H9 (cell line): ENCODE measurements around the gene FIGNL2. TPM values are rescaled to one million over a fixed set of nuclear protein-coding genes. Genes with fewer than 3 reads are reported as not detected.

ENCODE experiments used
- DNase-seq: peaks from one replicate; pipeline ENCODE4 v3.0.0-alpha.2; 2017
- H2AFZ ChIP-seq: one replicate; pipeline ENCODE4 v1.6.1; 2013; ENCODE audit warnings: mild to moderate bottlenecking, low read length, control low read depth, moderate library complexity
- H2AK5ac ChIP-seq: 2 replicates; pipeline ENCODE4 v1.6.1; 2013; ENCODE audit warnings: low read length, control low read depth, mixed read lengths; ENCODE audit not compliant: insufficient read length
- H2BK120ac ChIP-seq: one replicate; pipeline ENCODE4 v1.6.1; 2013; ENCODE audit warnings: low read depth, mild to moderate bottlenecking, low read length, control low read depth, inconsistent platforms; ENCODE audit not compliant: poor library complexity, severe bottlenecking
- H2BK12ac ChIP-seq: 2 replicates; pipeline ENCODE4 v1.6.1; 2013; ENCODE audit warnings: low read length, control low read depth, mixed read lengths, low read depth; ENCODE audit not compliant: insufficient read length
- H2BK15ac ChIP-seq: 2 replicates; pipeline ENCODE4 v1.6.1; 2013; ENCODE audit warnings: low read depth, low read length, control low read depth
- H2BK20ac ChIP-seq: one replicate; pipeline ENCODE4 v1.6.1; 2013; ENCODE audit warnings: low read depth, mild to moderate bottlenecking, low read length, control low read depth, inconsistent platforms; ENCODE audit not compliant: poor library complexity, severe bottlenecking
- H2BK5ac ChIP-seq: 2 replicates; pipeline ENCODE4 v1.6.1; 2013; ENCODE audit warnings: low read length, control low read depth, mixed read lengths; ENCODE audit not compliant: insufficient read length
- H3K14ac ChIP-seq: 2 replicates; pipeline ENCODE4 v1.6.1; 2013; ENCODE audit warnings: low read length, control low read depth; ENCODE audit not compliant: insufficient read depth
- H3K18ac ChIP-seq: 2 replicates; pipeline ENCODE4 v1.6.1; 2013; ENCODE audit warnings: low read depth, mild to moderate bottlenecking, mixed read lengths, low read length, control low read depth; ENCODE audit not compliant: insufficient read length
- H3K23ac ChIP-seq: 2 replicates; pipeline ENCODE4 v1.6.1; 2013; ENCODE audit warnings: low read length, control low read depth, mixed read lengths, low read depth; ENCODE audit not compliant: insufficient read length
- H3K23me2 ChIP-seq: 2 replicates; pipeline ENCODE4 v1.6.1; 2013; ENCODE audit warnings: low read depth, mild to moderate bottlenecking, mixed read lengths, low read length, control low read depth; ENCODE audit not compliant: insufficient read length, poor library complexity, severe bottlenecking
- H3K27ac ChIP-seq: 2 replicates; pipeline ENCODE4 v1.5.1; 2013; ENCODE audit warnings: low read length, control low read depth, mixed read lengths, low read depth; ENCODE audit not compliant: insufficient read length
- H3K27me3 ChIP-seq: 2 replicates; pipeline ENCODE4 v1.6.1; 2013; ENCODE audit warnings: low read length, control low read depth, inconsistent platforms; ENCODE audit not compliant: insufficient read depth
- H3K4ac ChIP-seq: 2 replicates; pipeline ENCODE4 v1.6.1; 2013; ENCODE audit warnings: low read depth, mild to moderate bottlenecking, control low read depth, inconsistent platforms, low read length, moderate library complexity
- H3K4me1 ChIP-seq: 2 replicates; pipeline ENCODE4 v1.6.1; 2013; ENCODE audit warnings: low read length, control low read depth, inconsistent platforms; ENCODE audit not compliant: insufficient read depth
- H3K4me2 ChIP-seq: 2 replicates; pipeline ENCODE4 v1.6.1; 2013; ENCODE audit warnings: low read length, control low read depth, mixed read lengths; ENCODE audit not compliant: insufficient read length, insufficient read depth
- H3K56ac ChIP-seq: 2 replicates; pipeline ENCODE4 v1.6.1; 2013; ENCODE audit warnings: low read depth, mild to moderate bottlenecking, mixed read lengths, low read length, control low read depth; ENCODE audit not compliant: insufficient read length
- H3K79me1 ChIP-seq: 2 replicates; pipeline ENCODE4 v1.6.1; 2013; ENCODE audit warnings: low read depth, mild to moderate bottlenecking, moderate library complexity, low read length, control low read depth, inconsistent platforms; ENCODE audit not compliant: insufficient read depth, poor library complexity, severe bottlenecking
- H3K79me2 ChIP-seq: 2 replicates; pipeline ENCODE4 v1.6.1; 2013; ENCODE audit warnings: low read length, control low read depth, inconsistent platforms; ENCODE audit not compliant: insufficient read depth
- H3K9ac ChIP-seq: 2 replicates; pipeline ENCODE4 v1.6.1; 2013; ENCODE audit warnings: low read length, control low read depth, mixed read lengths; ENCODE audit not compliant: insufficient read length; ENCODE audit errors: extremely low read depth
- H3K9me3 ChIP-seq: one replicate; pipeline ENCODE4 v1.6.1; 2013; ENCODE audit warnings: low read depth, low read length, inconsistent platforms; ENCODE audit not compliant: control insufficient read depth
- H3T11ph ChIP-seq: one replicate; pipeline ENCODE4 v1.6.1; 2013; ENCODE audit warnings: mild to moderate bottlenecking, low read length, control low read depth, inconsistent platforms
- H4K20me1 ChIP-seq: one replicate; pipeline ENCODE4 v1.6.1; 2013; ENCODE audit not compliant: control insufficient read depth, insufficient read length, insufficient read depth
- H4K5ac ChIP-seq: 2 replicates; pipeline ENCODE4 v1.6.1; 2013; ENCODE audit warnings: low read depth, mild to moderate bottlenecking, mixed read lengths, low read length, control low read depth; ENCODE audit not compliant: insufficient read length
- H4K8ac ChIP-seq: replicated peaks from 2 replicates; pipeline ENCODE4 v1.6.1; 2013; ENCODE audit warnings: low read length, control low read depth, mixed read lengths, low read depth; ENCODE audit not compliant: insufficient read length
- H4K91ac ChIP-seq: 2 replicates; pipeline ENCODE4 v1.6.1; 2013; ENCODE audit warnings: low read depth, mild to moderate bottlenecking, moderate library complexity, mixed read lengths, low read length, control low read depth; ENCODE audit not compliant: insufficient read length
- H3K27ac Mint-ChIP-seq, 3 experiments: 2 replicates in 2 of 3; 3 replicates in 1 of 3; pipeline ENCODE4 v1.8.0; 2020 to 2021; ENCODE audit warnings: mixed read lengths in 3 of 3, mild to moderate bottlenecking in 1 of 3, moderate library complexity in 1 of 3
- H3K27me3 Mint-ChIP-seq: 2 replicates; pipeline ENCODE4 v1.8.0; 2021; ENCODE audit warnings: low read depth, mild to moderate bottlenecking, moderate library complexity, mixed read lengths
- H3K36me3 Mint-ChIP-seq, 3 experiments: 2 replicates in 2 of 3; 3 replicates in 1 of 3; pipeline ENCODE4 v1.8.0; 2020 to 2021; ENCODE audit warnings: low read depth in 3 of 3, mixed read lengths in 3 of 3; ENCODE audit not compliant: insufficient read depth in 1 of 3
- H3K4me1 Mint-ChIP-seq, 2 experiments: 2 replicates each; pipeline ENCODE4 v1.8.0; 2020; ENCODE audit warnings: mixed read lengths in 2 of 2
- H3K4me3 Mint-ChIP-seq, 2 experiments: 2 replicates in 1 of 2; 3 replicates in 1 of 2; pipeline ENCODE4 v1.8.0; 2020 to 2021; ENCODE audit warnings: mild to moderate bottlenecking in 2 of 2, mixed read lengths in 2 of 2, moderate library complexity in 1 of 2
- H3K9me3 Mint-ChIP-seq, 2 experiments: 2 replicates in 1 of 2; 3 replicates in 1 of 2; pipeline ENCODE4 v1.8.0; 2020; ENCODE audit warnings: mild to moderate bottlenecking in 2 of 2, mixed read lengths in 2 of 2, moderate library complexity in 1 of 2
- WGBS: extraction: QIAGEN DNeasy Blood & Tissue Kit; methylation state at CpG from one replicate; pipeline ENCODE4 v1.1.7; 2013; ENCODE audit warnings: missing lambda C conversion rate, low lambda C conversion rate, mixed read lengths; ENCODE audit not compliant: insufficient read length; ENCODE audit errors: extremely low coverage; 5-methylcytosine and 5-hydroxymethylcytosine counted together
- total RNA-seq: library from RNA; stranded (reverse); gene quantifications from 2 replicates; pipeline ENCODE4 v1.2.1, GENCODE V29; 2021
- TF ChIP-seq, protein P1 (sequence below): fragments of 200-600 bp; sonication (generic); conservative IDR thresholded peaks from 3 replicates; pipeline ENCODE4 v1.8.0; 2021; ENCODE audit warnings: antibody characterized with exemption, mild to moderate bottlenecking

The FIGNL2 gene
- total RNA-seq, 1 experiment from 2014 or later = 19.7 TPM

DNA sequence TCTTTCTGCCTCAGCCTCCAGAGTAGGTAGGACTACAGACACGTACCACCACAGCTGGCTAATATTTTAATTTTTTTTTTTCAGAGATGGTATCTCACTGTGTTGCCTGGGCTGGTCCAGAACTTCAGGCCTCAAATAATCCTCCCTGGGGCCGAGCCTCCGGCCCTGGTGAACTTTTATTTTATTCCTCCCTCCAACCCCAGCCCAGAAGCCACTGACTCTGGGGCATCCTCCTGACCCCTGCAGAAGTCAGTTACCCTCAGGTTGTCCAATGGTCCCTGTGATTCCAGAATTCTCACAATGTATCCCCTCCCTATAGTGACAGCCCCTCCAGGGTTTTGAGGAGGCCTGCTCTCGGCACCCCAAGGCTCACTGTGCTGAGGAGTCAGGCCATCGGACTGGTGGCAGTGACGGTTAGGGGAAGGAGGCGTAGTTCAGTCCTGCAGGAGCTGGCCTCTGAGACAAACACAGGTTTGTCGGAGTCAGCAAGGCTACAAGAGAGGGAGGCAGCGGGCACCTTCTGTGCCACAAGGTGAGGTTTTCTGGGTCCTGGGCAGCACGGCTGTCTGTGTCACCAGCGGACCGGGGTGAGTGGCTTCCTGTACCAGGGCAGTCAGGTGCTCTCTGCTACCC, 19.4 kb upstream of the FIGNL2 start:
- H3K4me1 Mint-ChIP-seq = peaks cover 70 to 83% of the 10 kb centered on the region in 2 experiments

More for the DNA sequence above, 19.4 kb upstream of the FIGNL2 start:
- no peaks in the 10 kb centered on the region; a peak in 1 of 7 replicates for H3K36me3 Mint-ChIP-seq
- Histone ChIP-seq H2BK20ac (no peak overlapping the region), H3K23ac (no peak overlapping the region), H2AK5ac (no peak overlapping the region), H3K18ac (no peak overlapping the region), H2BK5ac (no peak overlapping the region), H3K14ac (no peak overlapping the region), H3K23me2 (peaks cover 26% of the 10 kb centered on the region), H3K9ac (no peak overlapping the region), H3K27ac (no peak overlapping the region), H2AFZ (no peak overlapping the region), H3K27me3 (peaks cover 13% of the 10 kb centered on the region; the same call in 1 of the 2 replicates), H3T11ph (no peak overlapping the region), H3K56ac (no peak overlapping the region), H3K79me1 (no peaks in the 10 kb centered on the region), H3K4ac (no peak overlapping the region), H3K79me2 (no peaks in the 10 kb centered on the region), H4K20me1 (no peaks in the 10 kb centered on the region), H3K4me2 (no peak overlapping the region), H2BK120ac (no peak overlapping the region), H3K4me1 (peaks cover 9% of the 10 kb centered on the region; the same call in 1 of the 2 replicates), H3K9me3 (no peaks in the 10 kb centered on the region), H2BK15ac (no peak overlapping the region), H4K8ac (no peak overlapping the region), H4K5ac (no peak overlapping the region), H2BK12ac (no peak overlapping the region), H4K91ac (no peak overlapping the region)
- H3K4me3 Mint-ChIP-seq = peak overlapping the region; percentile 64 to 81
- TF ChIP-seq, protein P1, sequence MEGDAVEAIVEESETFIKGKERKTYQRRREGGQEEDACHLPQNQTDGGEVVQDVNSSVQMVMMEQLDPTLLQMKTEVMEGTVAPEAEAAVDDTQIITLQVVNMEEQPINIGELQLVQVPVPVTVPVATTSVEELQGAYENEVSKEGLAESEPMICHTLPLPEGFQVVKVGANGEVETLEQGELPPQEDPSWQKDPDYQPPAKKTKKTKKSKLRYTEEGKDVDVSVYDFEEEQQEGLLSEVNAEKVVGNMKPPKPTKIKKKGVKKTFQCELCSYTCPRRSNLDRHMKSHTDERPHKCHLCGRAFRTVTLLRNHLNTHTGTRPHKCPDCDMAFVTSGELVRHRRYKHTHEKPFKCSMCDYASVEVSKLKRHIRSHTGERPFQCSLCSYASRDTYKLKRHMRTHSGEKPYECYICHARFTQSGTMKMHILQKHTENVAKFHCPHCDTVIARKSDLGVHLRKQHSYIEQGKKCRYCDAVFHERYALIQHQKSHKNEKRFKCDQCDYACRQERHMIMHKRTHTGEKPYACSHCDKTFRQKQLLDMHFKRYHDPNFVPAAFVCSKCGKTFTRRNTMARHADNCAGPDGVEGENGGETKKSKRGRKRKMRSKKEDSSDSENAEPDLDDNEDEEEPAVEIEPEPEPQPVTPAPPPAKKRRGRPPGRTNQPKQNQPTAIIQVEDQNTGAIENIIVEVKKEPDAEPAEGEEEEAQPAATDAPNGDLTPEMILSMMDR = no peak
- no CpG with 5 or more reads among the region's 12 CpGs for WGBS
- H3K27me3 Mint-ChIP-seq = peaks cover 64% of the 10 kb centered on the region
- H3K27ac Mint-ChIP-seq = no peak overlapping the region
- DNase-seq = no peak
- peaks cover 0 to 2% of the 10 kb centered on the region in 2 experiments; a peak in 1 of 5 replicates for H3K9me3 Mint-ChIP-seq
